HepG2 (cell line): ENCODE results near the gene ETFB. TPM values are rescaled to one million over a fixed set of nuclear protein-coding genes. Genes with fewer than 3 reads are reported as not detected.

Experiments used
- CHCHD3 ChIP-seq: sonication (generic); formaldehyde crosslinking; IDR thresholded peaks from 2 replicates; pipeline ENCODE4 v1.8.0; 2022; ENCODE audit warnings: mild to moderate bottlenecking, missing genetic modification reagents, moderate library complexity
- FOXP1 ChIP-seq, 2 experiments: fragments of 450-650 bp in 1 of 2; IDR thresholded peaks; 2 replicates each; pipeline ENCODE4 v1.6.1; 2017 to 2018; ENCODE audit warnings: antibody characterized with exemption in 1 of 2
- KLF13 ChIP-seq: sonication (generic); formaldehyde crosslinking; IDR thresholded peaks from 2 replicates; pipeline ENCODE4 v1.4.0; 2020; ENCODE audit warnings: mild to moderate bottlenecking, missing genetic modification reagents
- NFKB2 ChIP-seq: sonication (generic); formaldehyde crosslinking; IDR thresholded peaks from 2 replicates; pipeline ENCODE4 v1.4.0; 2020; ENCODE audit warnings: missing genetic modification reagents, borderline replicate concordance
- RFX5 ChIP-seq: IDR thresholded peaks from 2 replicates; pipeline ENCODE4 v1.6.1; 2011; ENCODE audit warnings: low read depth, low read length, improper control_type of control experiment
- SP140L ChIP-seq: sonication (generic); formaldehyde crosslinking; IDR thresholded peaks from 2 replicates; pipeline ENCODE4 v1.4.0; 2020; ENCODE audit warnings: missing genetic modification reagents, borderline replicate concordance
- SRF ChIP-seq: IDR thresholded peaks from 2 replicates; pipeline ENCODE4 v1.6.1; 2011; ENCODE audit warnings: mild to moderate bottlenecking, low read depth, low read length, moderate library complexity
- ZNF24 ChIP-seq: fragments of 450-650 bp; IDR thresholded peaks from 2 replicates; pipeline ENCODE4 v1.6.1; 2017; ENCODE audit warnings: antibody characterized with exemption, mild to moderate bottlenecking
- ZNF484 ChIP-seq: sonication (generic); formaldehyde crosslinking; IDR thresholded peaks from 2 replicates; pipeline ENCODE4 v1.5.1; 2020; ENCODE audit warnings: mild to moderate bottlenecking, low read depth, missing genetic modification reagents, borderline replicate concordance
- ZNF605 ChIP-seq: sonication (generic); formaldehyde crosslinking; IDR thresholded peaks from 2 replicates; pipeline ENCODE4 v1.8.0; 2022; ENCODE audit warnings: mild to moderate bottlenecking, missing genetic modification reagents
- ZNF710 ChIP-seq: sonication (generic); formaldehyde crosslinking; IDR thresholded peaks from 2 replicates; pipeline ENCODE4 v1.5.0; 2020; ENCODE audit warnings: mild to moderate bottlenecking, missing genetic modification reagents, borderline replicate concordance
- polyA plus RNA-seq, 8 experiments: library from polyadenylated mRNA; depleted of rRNA in 3 of 8; stranded (reverse) in 7 of 8; unstranded in 1 of 8; fragments of >200 nt; fragmentation: Illumina TruSeq in 4 of 8; extraction: Trizol in 4 of 8; gene quantifications; 2 replicates each; pipeline versions ENCODE4 v1.2.1 to v1.2.3, GENCODE V29; 2011 to 2016; ENCODE audit warnings: low read depth in 4 of 8, missing spikeins in 1 of 8, mixed read lengths in 1 of 8; ENCODE audit not compliant: insufficient read depth in 1 of 8
- total RNA-seq, 5 experiments: library from RNA; depleted of rRNA; stranded (reverse); fragments of >200 nt; fragmentation: Illumina TruSeq; extraction: Trizol; gene quantifications; 2 replicates each; pipeline ENCODE4 v1.2.3, GENCODE V29; 2016; ENCODE audit warnings: low read depth in 1 of 5
- TF ChIP-seq, protein P1 (sequence below), 2 experiments: fragments of 450-650 bp in 1 of 2; sonication (generic) in 1 of 2; formaldehyde crosslinking in 1 of 2; IDR thresholded peaks; 2 replicates each; pipeline versions ENCODE4 v1.6.1 to v1.8.0; 2016 to 2022; ENCODE audit warnings: antibody characterized with exemption in 1 of 2, mild to moderate bottlenecking in 1 of 2, missing genetic modification reagents in 1 of 2
- TF ChIP-seq, protein P2 (sequence below): sonication (generic); formaldehyde crosslinking; IDR thresholded peaks from 2 replicates; pipeline ENCODE4 v1.8.1; 2023; ENCODE audit warnings: mild to moderate bottlenecking, missing genetic modification reagents
- TF ChIP-seq, protein P3 (sequence below): sonication (generic); formaldehyde crosslinking; IDR thresholded peaks from 2 replicates; pipeline ENCODE4 v1.5.1; 2020; ENCODE audit warnings: mild to moderate bottlenecking, moderate library complexity, missing genetic modification reagents

Gene ETFB
- total and polyA plus RNA-seq, 2 of the 13 experiments (the other 11 are each of a cell fraction or from before 2014, with no cell fraction given): 678 to 1,314 TPM

GRCh38 chr19:51354103-51354741 is 12.0 kb downstream of the ETFB start (continued):
- TF ChIP-seq, protein P1, sequence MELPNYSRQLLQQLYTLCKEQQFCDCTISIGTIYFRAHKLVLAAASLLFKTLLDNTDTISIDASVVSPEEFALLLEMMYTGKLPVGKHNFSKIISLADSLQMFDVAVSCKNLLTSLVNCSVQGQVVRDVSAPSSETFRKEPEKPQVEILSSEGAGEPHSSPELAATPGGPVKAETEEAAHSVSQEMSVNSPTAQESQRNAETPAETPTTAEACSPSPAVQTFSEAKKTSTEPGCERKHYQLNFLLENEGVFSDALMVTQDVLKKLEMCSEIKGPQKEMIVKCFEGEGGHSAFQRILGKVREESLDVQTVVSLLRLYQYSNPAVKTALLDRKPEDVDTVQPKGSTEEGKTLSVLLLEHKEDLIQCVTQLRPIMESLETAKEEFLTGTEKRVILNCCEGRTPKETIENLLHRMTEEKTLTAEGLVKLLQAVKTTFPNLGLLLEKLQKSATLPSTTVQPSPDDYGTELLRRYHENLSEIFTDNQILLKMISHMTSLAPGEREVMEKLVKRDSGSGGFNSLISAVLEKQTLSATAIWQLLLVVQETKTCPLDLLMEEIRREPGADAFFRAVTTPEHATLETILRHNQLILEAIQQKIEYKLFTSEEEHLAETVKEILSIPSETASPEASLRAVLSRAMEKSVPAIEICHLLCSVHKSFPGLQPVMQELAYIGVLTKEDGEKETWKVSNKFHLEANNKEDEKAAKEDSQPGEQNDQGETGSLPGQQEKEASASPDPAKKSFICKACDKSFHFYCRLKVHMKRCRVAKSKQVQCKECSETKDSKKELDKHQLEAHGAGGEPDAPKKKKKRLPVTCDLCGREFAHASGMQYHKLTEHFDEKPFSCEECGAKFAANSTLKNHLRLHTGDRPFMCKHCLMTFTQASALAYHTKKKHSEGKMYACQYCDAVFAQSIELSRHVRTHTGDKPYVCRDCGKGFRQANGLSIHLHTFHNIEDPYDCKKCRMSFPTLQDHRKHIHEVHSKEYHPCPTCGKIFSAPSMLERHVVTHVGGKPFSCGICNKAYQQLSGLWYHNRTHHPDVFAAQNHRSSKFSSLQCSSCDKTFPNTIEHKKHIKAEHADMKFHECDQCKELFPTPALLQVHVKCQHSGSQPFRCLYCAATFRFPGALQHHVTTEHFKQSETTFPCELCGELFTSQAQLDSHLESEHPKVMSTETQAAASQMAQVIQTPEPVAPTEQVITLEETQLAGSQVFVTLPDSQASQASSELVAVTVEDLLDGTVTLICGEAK (IDR thresholded peaks at IDR 0.05): no peak
- TF ChIP-seq, protein P1 (CRISPR knock-in tag; IDR thresholded peaks at IDR 0.05): peak; percentile 10; the same call in 1 of the 2 replicates
- TF ChIP-seq ZNF605 (CRISPR knock-in tag) (0 out of 2 replicates have a peak, but pooled peaks have one; percentile 55), ZNF710 (CRISPR knock-in tag) (0 out of 2 replicates have a peak, but pooled peaks have one; percentile 72), SP140L (CRISPR knock-in tag) (no peak), NFKB2 (CRISPR knock-in tag) (peak; percentile 64), ZNF484 (CRISPR knock-in tag) (no peak), KLF13 (CRISPR knock-in tag) (no peak), SRF (no peak), CHCHD3 (CRISPR knock-in tag) (no peak), ZNF24 (no peak), FOXP1 (IDR thresholded peaks at IDR 0.05) (no peak), FOXP1 (CRISPR knock-in tag; IDR thresholded peaks at IDR 0.05) (no peak), RFX5 (no peak)
- TF ChIP-seq, protein P2, sequence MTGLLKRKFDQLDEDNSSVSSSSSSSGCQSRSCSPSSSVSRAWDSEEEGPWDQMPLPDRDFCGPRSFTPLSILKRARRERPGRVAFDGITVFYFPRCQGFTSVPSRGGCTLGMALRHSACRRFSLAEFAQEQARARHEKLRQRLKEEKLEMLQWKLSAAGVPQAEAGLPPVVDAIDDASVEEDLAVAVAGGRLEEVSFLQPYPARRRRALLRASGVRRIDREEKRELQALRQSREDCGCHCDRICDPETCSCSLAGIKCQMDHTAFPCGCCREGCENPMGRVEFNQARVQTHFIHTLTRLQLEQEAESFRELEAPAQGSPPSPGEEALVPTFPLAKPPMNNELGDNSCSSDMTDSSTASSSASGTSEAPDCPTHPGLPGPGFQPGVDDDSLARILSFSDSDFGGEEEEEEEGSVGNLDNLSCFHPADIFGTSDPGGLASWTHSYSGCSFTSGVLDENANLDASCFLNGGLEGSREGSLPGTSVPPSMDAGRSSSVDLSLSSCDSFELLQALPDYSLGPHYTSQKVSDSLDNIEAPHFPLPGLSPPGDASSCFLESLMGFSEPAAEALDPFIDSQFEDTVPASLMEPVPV (CRISPR knock-in tag): no peak
- TF ChIP-seq, protein P3, sequence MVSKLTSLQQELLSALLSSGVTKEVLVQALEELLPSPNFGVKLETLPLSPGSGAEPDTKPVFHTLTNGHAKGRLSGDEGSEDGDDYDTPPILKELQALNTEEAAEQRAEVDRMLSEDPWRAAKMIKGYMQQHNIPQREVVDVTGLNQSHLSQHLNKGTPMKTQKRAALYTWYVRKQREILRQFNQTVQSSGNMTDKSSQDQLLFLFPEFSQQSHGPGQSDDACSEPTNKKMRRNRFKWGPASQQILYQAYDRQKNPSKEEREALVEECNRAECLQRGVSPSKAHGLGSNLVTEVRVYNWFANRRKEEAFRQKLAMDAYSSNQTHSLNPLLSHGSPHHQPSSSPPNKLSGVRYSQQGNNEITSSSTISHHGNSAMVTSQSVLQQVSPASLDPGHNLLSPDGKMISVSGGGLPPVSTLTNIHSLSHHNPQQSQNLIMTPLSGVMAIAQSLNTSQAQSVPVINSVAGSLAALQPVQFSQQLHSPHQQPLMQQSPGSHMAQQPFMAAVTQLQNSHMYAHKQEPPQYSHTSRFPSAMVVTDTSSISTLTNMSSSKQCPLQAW (CRISPR knock-in tag): peak; percentile 81
